ENCODE data around the gene MUC4. TPM values are rescaled to one million over a fixed set of nuclear protein-coding genes. Genes with fewer than 3 reads are reported as not detected.

MUC4 gene
- total RNA-seq, 1 donor from 2014 or later, result not detected

GRCh38 chr3:195757827-195758226 lies 53.9 kb downstream of the MUC4 start:
- no peak for DNase-seq (ENCODE audit: low read depth, low spot score)
- Mint-ChIP-seq H3K36me3 (ENCODE audit: low read depth) (no peaks in the 10 kb centered on the region), H3K9me3 (no peaks in the 10 kb centered on the region), H3K4me3 (no peak overlapping the region), H3K27ac (ENCODE audit: unreplicated experiment) (no peak overlapping the region), H3K27me3 (ENCODE audit: low read depth) (peaks cover 12% of the 10 kb centered on the region), H3K4me1 (peaks cover 3% of the 10 kb centered on the region)
- no peak for TF ChIP-seq CTCF (conservative IDR thresholded peaks at IDR 0.05)

GRCh38 chr3:195757438-195757770 lies 54.3 kb downstream of the MUC4 start:
- Mint-ChIP-seq H3K27ac (ENCODE audit: unreplicated experiment) (no peak overlapping the region), H3K4me1 (peaks cover 3% of the 10 kb centered on the region), H3K27me3 (ENCODE audit: low read depth) (peaks cover 12% of the 10 kb centered on the region), H3K9me3 (no peaks in the 10 kb centered on the region), H3K36me3 (ENCODE audit: low read depth) (no peaks in the 10 kb centered on the region), H3K4me3 (no peak overlapping the region)
- no peak for TF ChIP-seq CTCF (conservative IDR thresholded peaks at IDR 0.05)
- DNase-seq (ENCODE audit: low read depth, low spot score), result no peak

GRCh38 chr3:195755791-195756676 lies 55.7 kb downstream of the MUC4 start:
- no peak for TF ChIP-seq CTCF (conservative IDR thresholded peaks at IDR 0.05)
- Mint-ChIP-seq H3K27ac (ENCODE audit: unreplicated experiment) (no peak overlapping the region), H3K4me1 (peaks cover 3% of the 10 kb centered on the region), H3K4me3 (no peak overlapping the region), H3K9me3 (no peaks in the 10 kb centered on the region), H3K27me3 (ENCODE audit: low read depth) (peaks cover 12% of the 10 kb centered on the region), H3K36me3 (ENCODE audit: low read depth) (no peaks in the 10 kb centered on the region)
- DNase-seq (ENCODE audit: low read depth, low spot score), result no peak

- Mint-ChIP-seq H3K27me3 (ENCODE audit: low read depth) (peaks cover 12% of the 10 kb centered on the region), H3K9me3 (no peaks in the 10 kb centered on the region), H3K27ac (ENCODE audit: unreplicated experiment) (no peak overlapping the region)
Measured at GRCh38 chr3:195755391-195755790, 56.3 kb downstream of the MUC4 start.

GRCh38 chr3:195754906-195755305 lies 56.8 kb downstream of the MUC4 start:
- Mint-ChIP-seq H3K9me3 (no peaks in the 10 kb centered on the region), H3K4me3 (no peak overlapping the region), H3K36me3 (ENCODE audit: low read depth) (no peaks in the 10 kb centered on the region), H3K27me3 (ENCODE audit: low read depth) (peaks cover 12% of the 10 kb centered on the region), H3K27ac (ENCODE audit: unreplicated experiment) (no peak overlapping the region), H3K4me1 (peaks cover 3% of the 10 kb centered on the region)
- DNase-seq (ENCODE audit: low read depth, low spot score), result no peak
- TF ChIP-seq CTCF (conservative IDR thresholded peaks at IDR 0.05), result no peak

More at GRCh38 chr3:195755391-195755790, 56.3 kb downstream of the MUC4 start:
- no peak for TF ChIP-seq CTCF (conservative IDR thresholded peaks at IDR 0.05)
- no peaks in the 10 kb centered on the region for H3K36me3 Mint-ChIP-seq (ENCODE audit: low read depth)
- H3K4me3 Mint-ChIP-seq, result no peak overlapping the region
- DNase-seq (ENCODE audit: low read depth, low spot score), result no peak
- H3K4me1 Mint-ChIP-seq, result peaks cover 3% of the 10 kb centered on the region

Measured in neural crest cell (in vitro differentiated cells).